ENCODE data around the gene SCCPDH. TPM values are rescaled to one million over a fixed set of nuclear protein-coding genes. Genes with fewer than 3 reads are reported as not detected.
A peak's percentile ranks its signal among the peaks of the same experiment; 100 is the strongest.

The SCCPDH gene
- total and polyA plus RNA-seq, 3 experiments from 2014 or later: 20.2 to 41.0 (median 39.5) TPM

GRCh38 chr1:246775531-246776385, 51.5 kb downstream of the SCCPDH start:
- H3K4me3 Mint-ChIP-seq: no peak overlapping the region
- no peak overlapping the region for H3K27ac ChIP-seq (ENCODE audit: low read depth, low read length)
- H3K36me3 ChIP-seq (ENCODE audit: insufficient read depth, low read length): no peaks in the 10 kb centered on the region
- ChIA-PET CTCF (no interaction called here), POLR2A (no interaction called here)
- no peaks in the 10 kb centered on the region for H3K27me3 ChIP-seq (ENCODE audit: insufficient read depth, low read length, poor library complexity, severe bottlenecking)
- peaks cover 5 to 8% (median 7%) of the 10 kb centered on the region in 3 donors for H3K4me1 Mint-ChIP-seq
- H3K9me3 Mint-ChIP-seq: no peaks in the 10 kb centered on the region
- H3K27me3 Mint-ChIP-seq: no peaks in the 10 kb centered on the region
- H3K27ac Mint-ChIP-seq: no peak overlapping the region
- peaks cover 6 to 21% (median 12%) of the 10 kb centered on the region in 3 donors for H3K36me3 Mint-ChIP-seq
- no peaks in the 10 kb centered on the region for H3K9me3 ChIP-seq (ENCODE audit: low read length)
- H3K4me3 ChIP-seq (ENCODE audit: low read length): no peak overlapping the region
- no peaks in the 10 kb centered on the region for H3K4me1 ChIP-seq (ENCODE audit: insufficient read depth, low read length)
- DNase-seq: no peak

DNA sequence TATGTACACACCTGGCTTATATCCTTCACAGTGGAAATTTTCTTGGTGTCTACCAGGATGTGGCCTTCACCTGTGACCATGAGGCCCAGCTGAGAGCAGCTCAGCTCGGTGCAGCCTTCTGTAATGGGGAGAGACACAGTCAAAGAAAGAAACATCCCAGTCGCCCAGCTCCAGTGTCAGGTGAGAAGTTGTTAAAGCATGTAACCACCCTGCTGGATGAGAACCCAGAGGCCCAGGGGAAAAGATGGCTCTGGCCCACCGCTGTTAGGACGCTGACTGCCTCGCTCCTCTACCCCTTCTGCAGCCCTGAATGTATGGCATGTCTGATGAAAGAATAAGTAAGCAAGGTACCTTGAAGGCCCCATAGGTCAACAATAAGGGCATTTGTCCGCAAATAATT, 52.7 kb downstream of the SCCPDH start:
- Histone ChIP-seq H3K27me3 (ENCODE audit: insufficient read depth, low read length, poor library complexity, severe bottlenecking) (no peaks in the 10 kb centered on the region), H3K36me3 (ENCODE audit: insufficient read depth, low read length) (no peaks in the 10 kb centered on the region), H3K9me3 (ENCODE audit: low read length) (no peaks in the 10 kb centered on the region), H3K4me3 (ENCODE audit: low read length) (no peak overlapping the region), H3K27ac (ENCODE audit: low read depth, low read length) (no peak overlapping the region), H3K4me1 (ENCODE audit: insufficient read depth, low read length) (no peaks in the 10 kb centered on the region)
- no peak overlapping the region for H3K4me3 Mint-ChIP-seq
- H3K4me1 Mint-ChIP-seq: peaks cover 5 to 8% (median 7%) of the 10 kb centered on the region in 3 donors
- no peak for DNase-seq
- ChIA-PET CTCF (no interaction called here), POLR2A (no interaction called here)
- no peak overlapping the region for H3K27ac Mint-ChIP-seq
- H3K27me3 Mint-ChIP-seq: no peaks in the 10 kb centered on the region
- no peaks in the 10 kb centered on the region for H3K9me3 Mint-ChIP-seq
- peaks cover 4 to 18% (median 9%) of the 10 kb centered on the region in 3 donors for H3K36me3 Mint-ChIP-seq

DNA sequence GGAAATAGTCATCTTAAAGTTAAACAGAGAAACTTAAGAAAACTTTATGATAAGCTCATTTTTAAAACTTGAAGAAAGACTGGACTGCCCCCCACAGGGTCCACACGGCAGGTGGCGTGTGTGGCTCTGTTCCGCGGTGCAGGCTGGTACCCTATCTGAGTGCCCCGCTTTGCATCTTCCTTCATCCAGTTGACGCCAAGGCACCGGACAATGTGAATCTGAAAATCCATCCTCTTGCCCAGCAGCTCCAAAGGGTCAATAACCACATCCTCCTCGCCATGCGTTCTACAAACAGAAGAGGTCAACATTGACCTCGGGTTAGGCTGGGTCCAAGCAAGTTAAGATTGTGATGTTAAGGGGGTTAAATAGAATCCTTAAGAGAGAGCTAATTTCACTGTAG, 54.5 kb downstream of the SCCPDH start:
- Mint-ChIP-seq H3K4me3 (no peak overlapping the region), H3K36me3 (peaks cover 4 to 13% (median 7%) of the 10 kb centered on the region in 3 donors), H3K4me1 (peaks cover 3 to 7% (median 4%) of the 10 kb centered on the region in 3 donors), H3K9me3 (no peaks in the 10 kb centered on the region), H3K27me3 (no peaks in the 10 kb centered on the region), H3K27ac (no peak overlapping the region)
- POLR2A ChIA-PET: no interaction called here
- Histone ChIP-seq H3K4me3 (ENCODE audit: low read length) (no peak overlapping the region), H3K27me3 (ENCODE audit: insufficient read depth, low read length, poor library complexity, severe bottlenecking) (no peaks in the 10 kb centered on the region), H3K27ac (ENCODE audit: low read depth, low read length) (no peak overlapping the region), H3K4me1 (ENCODE audit: insufficient read depth, low read length) (peaks cover 4% of the 10 kb centered on the region), H3K9me3 (ENCODE audit: low read length) (no peaks in the 10 kb centered on the region), H3K36me3 (ENCODE audit: insufficient read depth, low read length) (no peaks in the 10 kb centered on the region)
- DNase-seq: no peak
- CTCF ChIA-PET: no interaction called here

DNA sequence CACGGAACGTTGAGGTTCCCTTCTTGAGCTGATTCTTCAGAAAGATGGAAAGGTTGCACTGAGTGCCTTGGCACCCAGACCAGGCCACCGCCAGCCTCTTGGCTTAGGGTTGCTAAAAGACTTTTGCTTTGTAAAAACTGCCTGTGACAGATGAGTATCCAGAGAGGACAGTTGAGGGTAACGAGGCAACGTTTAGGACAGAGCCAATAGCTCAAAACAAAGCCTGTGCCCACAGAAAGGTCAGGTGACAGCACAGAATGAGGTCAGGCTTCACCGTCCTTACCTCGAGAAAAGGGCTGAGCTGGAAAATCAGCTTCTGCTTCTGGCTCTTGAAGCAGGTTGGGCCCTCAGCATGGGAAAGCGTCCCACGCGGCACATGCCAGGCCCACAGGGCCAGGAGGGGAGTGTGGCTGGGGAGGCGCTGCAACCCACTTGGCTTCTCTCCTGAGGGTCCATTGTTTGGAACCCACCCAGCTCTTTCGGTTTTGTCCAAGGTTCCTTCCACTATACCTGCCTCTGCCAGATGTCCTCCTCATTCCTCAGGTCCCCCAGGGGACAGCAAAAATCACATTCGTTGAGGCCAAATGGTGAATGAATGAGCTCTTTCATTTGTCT, 55.5 kb downstream of the SCCPDH start:
- no peaks in the 10 kb centered on the region for H3K27me3 Mint-ChIP-seq

GRCh38 chr1:246780264-246780663, 56.1 kb downstream of the SCCPDH start:
- ChIA-PET CTCF (no interaction called here), POLR2A (no interaction called here)
- Histone ChIP-seq H3K9me3 (ENCODE audit: low read length) (no peaks in the 10 kb centered on the region), H3K36me3 (ENCODE audit: insufficient read depth, low read length) (no peaks in the 10 kb centered on the region), H3K4me1 (ENCODE audit: insufficient read depth, low read length) (peaks cover 13% of the 10 kb centered on the region), H3K27me3 (ENCODE audit: insufficient read depth, low read length, poor library complexity, severe bottlenecking) (no peaks in the 10 kb centered on the region), H3K4me3 (ENCODE audit: low read length) (no peak overlapping the region), H3K27ac (ENCODE audit: low read depth, low read length) (no peak overlapping the region)
- Mint-ChIP-seq H3K27me3 (no peaks in the 10 kb centered on the region), H3K4me1 (peaks cover 4 to 14% (median 6%) of the 10 kb centered on the region in 3 donors), H3K4me3 (no peak overlapping the region), H3K27ac (no peak overlapping the region), H3K36me3 (peaks cover 4 to 12% (median 7%) of the 10 kb centered on the region in 3 donors), H3K9me3 (no peaks in the 10 kb centered on the region)
- DNase-seq: no peak

More for the DNA sequence above, 55.5 kb downstream of the SCCPDH start:
- Histone ChIP-seq H3K27me3 (ENCODE audit: insufficient read depth, low read length, poor library complexity, severe bottlenecking) (no peaks in the 10 kb centered on the region), H3K36me3 (ENCODE audit: insufficient read depth, low read length) (no peaks in the 10 kb centered on the region), H3K4me3 (ENCODE audit: low read length) (no peak overlapping the region), H3K27ac (ENCODE audit: low read depth, low read length) (no peak overlapping the region), H3K4me1 (ENCODE audit: insufficient read depth, low read length) (peaks cover 7% of the 10 kb centered on the region), H3K9me3 (ENCODE audit: low read length) (no peaks in the 10 kb centered on the region)
- Mint-ChIP-seq H3K9me3 (no peaks in the 10 kb centered on the region), H3K4me3 (no peak overlapping the region), H3K27ac (no peak overlapping the region), H3K36me3 (peaks cover 4 to 13% (median 7%) of the 10 kb centered on the region in 3 donors), H3K4me1 (peaks cover 3 to 8% (median 4%) of the 10 kb centered on the region in 3 donors)
- ChIA-PET POLR2A (no interaction called here), CTCF (no interaction called here)
- no peak for DNase-seq

GRCh38 chr1:246781212-246781611, 57.0 kb downstream of the SCCPDH start:
- Histone ChIP-seq H3K27ac (ENCODE audit: low read depth, low read length) (no peak overlapping the region), H3K4me1 (ENCODE audit: insufficient read depth, low read length) (peaks cover 14% of the 10 kb centered on the region), H3K27me3 (ENCODE audit: insufficient read depth, low read length, poor library complexity, severe bottlenecking) (no peaks in the 10 kb centered on the region), H3K9me3 (ENCODE audit: low read length) (no peaks in the 10 kb centered on the region), H3K36me3 (ENCODE audit: insufficient read depth, low read length) (no peaks in the 10 kb centered on the region), H3K4me3 (ENCODE audit: low read length) (no peak overlapping the region)
- ChIA-PET CTCF (no interaction called here), POLR2A (no interaction called here)
- H3K27ac Mint-ChIP-seq: no peak overlapping the region
- H3K27me3 Mint-ChIP-seq: no peaks in the 10 kb centered on the region
- no peaks in the 10 kb centered on the region for H3K9me3 Mint-ChIP-seq
- H3K4me1 Mint-ChIP-seq: peaks cover 4 to 15% (median 6%) of the 10 kb centered on the region in 3 donors
- DNase-seq: no peak
- peaks cover 4 to 5% (median 4%) of the 10 kb centered on the region in 3 donors for H3K36me3 Mint-ChIP-seq
- no peak overlapping the region for H3K4me3 Mint-ChIP-seq

- H3K4me3 ChIP-seq (ENCODE audit: low read length): no peak overlapping the region
- Mint-ChIP-seq H3K27me3 (no peaks in the 10 kb centered on the region), H3K4me3 (no peak overlapping the region), H3K36me3 (peaks cover 0 to 4% (median 4%) of the 10 kb centered on the region in 3 donors), H3K4me1 (peaks cover 4 to 15% (median 6%) of the 10 kb centered on the region in 3 donors), H3K9me3 (no peaks in the 10 kb centered on the region), H3K27ac (peak overlapping the region in 2 of 8 donors; percentile 44 to 54)
- H3K27ac ChIP-seq (ENCODE audit: low read depth, low read length): no peak overlapping the region
- POLR2A ChIA-PET: no interaction called here
- no peak for DNase-seq
- no peaks in the 10 kb centered on the region for H3K9me3 ChIP-seq (ENCODE audit: low read length)
- CTCF ChIA-PET: no interaction called here
- no peaks in the 10 kb centered on the region for H3K27me3 ChIP-seq (ENCODE audit: insufficient read depth, low read length, poor library complexity, severe bottlenecking)
- H3K36me3 ChIP-seq (ENCODE audit: insufficient read depth, low read length): no peaks in the 10 kb centered on the region
- H3K4me1 ChIP-seq (ENCODE audit: insufficient read depth, low read length): peaks cover 14% of the 10 kb centered on the region
Measured at GRCh38 chr1:246782120-246782900, 58.1 kb downstream of the SCCPDH start.

Measured in CD8-positive, alpha-beta memory T cell (primary cell).